ENCODE measurements around the gene PRAMEF1. TPM values are rescaled to one million over a fixed set of nuclear protein-coding genes. Genes with fewer than 3 reads are reported as not detected.
"Not testable (repeated sequence)": the region's sequence is repeated elsewhere in the genome, so short reads cannot be mapped to it uniquely, and the experiment has no call there.

The PRAMEF1 gene
- total RNA-seq, 1 donor: not detected

GRCh38 chr1:12799730-12800129 lies 8.5 kb downstream of the PRAMEF1 start:
- no peak for TF ChIP-seq CTCF (IDR thresholded peaks at IDR 0.05; ENCODE audit: insufficient read depth, low read depth, low read length)
- H3K4me3 ChIP-seq (ENCODE audit: low read depth, low read length): no peak overlapping the region
- DNase-seq (ENCODE audit: low read depth): no peak

- no peak for DNase-seq (ENCODE audit: low read depth)
- no peak overlapping the region for H3K4me3 ChIP-seq (ENCODE audit: low read depth, low read length)
- TF ChIP-seq CTCF (IDR thresholded peaks at IDR 0.05; ENCODE audit: insufficient read depth, low read depth, low read length): no peak
Measured at GRCh38 chr1:12809933-12810332, 18.7 kb downstream of the PRAMEF1 start.

GRCh38 chr1:12810691-12811408 lies 19.7 kb downstream of the PRAMEF1 start:
- DNase-seq (ENCODE audit: low read depth): no peak
- no peak for TF ChIP-seq CTCF (IDR thresholded peaks at IDR 0.05; ENCODE audit: insufficient read depth, low read depth, low read length)
- H3K4me3 ChIP-seq (ENCODE audit: low read depth, low read length): no peak overlapping the region

GRCh38 chr1:12811409-12811784 lies 20.2 kb downstream of the PRAMEF1 start:
- no peak for DNase-seq (ENCODE audit: low read depth)
- no peak for TF ChIP-seq CTCF (IDR thresholded peaks at IDR 0.05; ENCODE audit: insufficient read depth, low read depth, low read length)
- H3K4me3 ChIP-seq (ENCODE audit: low read depth, low read length): no peak overlapping the region

- DNase-seq (ENCODE audit: low read depth); H3K4me3 ChIP-seq (ENCODE audit: low read depth, low read length): not testable (repeated sequence)
Measured at GRCh38 chr1:12819061-12819460, 27.9 kb downstream of the PRAMEF1 start.

GRCh38 chr1:12831310-12831709 lies 40.1 kb downstream of the PRAMEF1 start, which contains the start of gene PRAMEF11:
Gene PRAMEF11 (minus strand): TSS chr1:12831410. CDS start chr1:12828789, 2,621 bp downstream.
- H3K4me3 ChIP-seq (ENCODE audit: low read depth, low read length); DNase-seq (ENCODE audit: low read depth): not testable (repeated sequence)

- H3K4me3 ChIP-seq (ENCODE audit: low read depth, low read length); DNase-seq (ENCODE audit: low read depth): not testable (repeated sequence)
Measured at GRCh38 chr1:12833251-12833650, 42.1 kb downstream of the PRAMEF1 start.

Other genes with a start within 250 kb of the PRAMEF1 start
- gene DHRS3, start 173.2 kb upstream of the PRAMEF1 start, total RNA-seq: 84.1 and 137 TPM in 2 replicates
- 0.43 TPM in 1 of 2 replicates, not detected in the other for gene AADACL4, start 147.3 kb upstream of the PRAMEF1 start, total RNA-seq
- not detected in 2 replicates for gene AADACL3, start 75.3 kb upstream of the PRAMEF1 start, total RNA-seq
- gene CFAP107, start 45.2 kb upstream of the PRAMEF1 start, total RNA-seq: not detected in 2 replicates
- gene PRAMEF12, start 17.7 kb upstream of the PRAMEF1 start, total RNA-seq: under 0.01 TPM in 1 of 2 replicates, not detected in the other
- gene PRAMEF11, start 40.0 kb downstream of the PRAMEF1 start, total RNA-seq: not detected in 2 replicates
- not detected in 2 replicates for gene HNRNPCL1, start 57.3 kb downstream of the PRAMEF1 start, total RNA-seq
- gene PRAMEF2, start 65.7 kb downstream of the PRAMEF1 start, total RNA-seq: not detected in 2 replicates
- gene PRAMEF4, start 94.8 kb downstream of the PRAMEF1 start, total RNA-seq: not detected in 2 replicates
- gene PRAMEF10, start 106.9 kb downstream of the PRAMEF1 start, total RNA-seq: not detected in 2 replicates
- not detected in 2 replicates for gene PRAMEF7, start 125.2 kb downstream of the PRAMEF1 start, total RNA-seq
- not detected in 2 replicates for gene PRAMEF6, start 156.2 kb downstream of the PRAMEF1 start, total RNA-seq

All from fibroblast of villous mesenchyme (primary cell).